Keratinocyte (primary cell): ENCODE results near the gene TMEM123. TPM values are rescaled to one million over a fixed set of nuclear protein-coding genes. Genes with fewer than 3 reads are reported as not detected.

ENCODE experiments used
- DNase-seq: peaks from one replicate; pipeline ENCODE4 v3.0.0-alpha.2; 2011; ENCODE audit warnings: low read depth, missing footprints, low spot score
- FAIRE-seq: peaks from 2 replicates; lab custom pipeline; 2011; peaks lifted over from hg19 to GRCh38; lab: Jason Lieb, UNC
- H2AFZ ChIP-seq: 2 replicates; pipeline ENCODE4 v1.6.0; 2012; ENCODE audit warnings: low read length, control low read depth, inconsistent platforms; ENCODE audit not compliant: control insufficient read depth
- H3K27ac ChIP-seq: 2 replicates; pipeline ENCODE4 v1.5.1; 2011; ENCODE audit warnings: low read length; ENCODE audit not compliant: control insufficient read depth, insufficient read depth
- H3K27me3 ChIP-seq: 3 replicates; pipeline ENCODE4 v1.6.0; 2011; ENCODE audit warnings: low read length; ENCODE audit not compliant: control insufficient read depth, insufficient read depth; ENCODE audit errors: extremely low read depth
- H3K36me3 ChIP-seq, 2 experiments: 2 replicates in 1 of 2; 3 replicates in 1 of 2; pipeline ENCODE4 v1.5.1; 2011; ENCODE audit warnings: low read length in 2 of 2, mild to moderate bottlenecking in 1 of 2; ENCODE audit not compliant: control insufficient read depth in 2 of 2, insufficient read depth in 2 of 2; ENCODE audit errors: extremely low read depth in 1 of 2
- H3K4me1 ChIP-seq: 3 replicates; pipeline ENCODE4 v1.5.1; 2011; ENCODE audit warnings: low read length; ENCODE audit not compliant: control insufficient read depth, insufficient read depth; ENCODE audit errors: extremely low read depth
- H3K4me2 ChIP-seq: 3 replicates; pipeline ENCODE4 v1.6.0; 2011; ENCODE audit warnings: low read depth, low read length; ENCODE audit not compliant: control insufficient read depth, insufficient read depth; ENCODE audit errors: extremely low read depth
- H3K4me3 ChIP-seq, 3 experiments: fragments of 200-600 bp in 1 of 3; sonication (generic) in 1 of 3; 2 replicates in 2 of 3; 3 replicates in 1 of 3; pipeline ENCODE4 v1.5.1; 2011 to 2016; ENCODE audit warnings: low read length in 3 of 3, mild to moderate bottlenecking in 3 of 3, control low read depth in 2 of 3, inconsistent platforms in 1 of 3, low read depth in 1 of 3, mixed read lengths in 1 of 3, mixed run types in 1 of 3, moderate library complexity in 1 of 3; ENCODE audit not compliant: control insufficient read depth in 2 of 3, insufficient read depth in 2 of 3; ENCODE audit errors: extremely low read depth in 1 of 3
- H3K79me2 ChIP-seq: 2 replicates; pipeline ENCODE4 v1.6.0; 2012; ENCODE audit warnings: low read length; ENCODE audit not compliant: control insufficient read depth, insufficient read depth
- H3K9ac ChIP-seq: 3 replicates; pipeline ENCODE4 v1.6.0; 2011; ENCODE audit warnings: low read length; ENCODE audit not compliant: control insufficient read depth, insufficient read depth; ENCODE audit errors: extremely low read depth
- H3K9me1 ChIP-seq: 3 replicates; pipeline ENCODE4 v1.6.0; 2011; ENCODE audit warnings: low read length; ENCODE audit not compliant: control insufficient read depth, insufficient read depth; ENCODE audit errors: extremely low read depth
- H3K9me3 ChIP-seq: 2 replicates; pipeline ENCODE4 v1.5.1; 2012; ENCODE audit warnings: low read depth, low read length; ENCODE audit not compliant: control insufficient read depth
- H4K20me1 ChIP-seq: 3 replicates; pipeline ENCODE4 v1.6.0; 2011; ENCODE audit warnings: low read length; ENCODE audit not compliant: control insufficient read depth, insufficient read depth; ENCODE audit errors: extremely low read depth
- CTCF ChIP-seq, 3 experiments: IDR thresholded peaks in 1 of 3; conservative IDR thresholded peaks in 1 of 3; optimal IDR thresholded peaks in 1 of 3; 2 replicates in 2 of 3; 3 replicates in 1 of 3; pipeline versions ENCODE3 to v1.5.1; 2011; ENCODE audit warnings: low read length in 3 of 3, mild to moderate bottlenecking in 3 of 3, moderate library complexity in 2 of 3, control low read depth in 1 of 3, inconsistent platforms in 1 of 3; ENCODE audit not compliant: insufficient read depth in 2 of 3; ENCODE audit errors: extremely low read depth in 1 of 3
- EZH2 ChIP-seq: IDR thresholded peaks from one replicate; pipeline ENCODE4 v1.6.1; 2012; ENCODE audit warnings: inconsistent platforms, mild to moderate bottlenecking, low read length, moderate library complexity
- dilution Hi-C: fragments of 300-500 bp; cut with MboI; formaldehyde crosslinking; loops from one replicate; pipeline ENCODE4 v1.7.0; 2020; ENCODE audit warnings: low sequenced_read_pairs; ENCODE audit not compliant: extremely low pct_ligation_motif_present
- polyA plus RNA-seq, 5 experiments: library from polyadenylated mRNA; depleted of rRNA in 3 of 5; stranded (reverse) in 3 of 5; stranded (forward) in 1 of 5; unstranded in 1 of 5; fragments of >200 nt; gene quantifications; 1 replicate in 1 of 5; 2 replicates in 3 of 5; 3 replicates in 1 of 5; pipeline versions ENCODE4 v1.2.1 to v1.2.3, GENCODE V29; 2011 to 2012; ENCODE audit warnings: missing spikeins in 2 of 5, low read depth in 1 of 5, low replicate concordance in 1 of 5

Gene TMEM123
- polyA plus RNA-seq, 1 donor (not counting 4 experiments of a cell fraction or from before 2014, with no cell fraction given), result 408 TPM

- no peak for TF ChIP-seq CTCF (optimal IDR thresholded peaks at IDR 0.05 in 1 of 3, IDR thresholded peaks at IDR 0.05 in 1 of 3, conservative IDR thresholded peaks at IDR 0.05 in 1 of 3; ENCODE audit: extremely low read depth in 1 of 3, insufficient read depth in 2 of 3, low read length in 3 of 3)
- no peak for TF ChIP-seq EZH2
- dilution Hi-C loops, result no loop called here
- no peaks in the 10 kb centered on the region for H3K4me1 ChIP-seq
- H4K20me1 ChIP-seq, result peaks cover 3% of the 10 kb centered on the region
- H3K4me2 ChIP-seq, result no peak overlapping the region
- no peak overlapping the region for H3K4me3 ChIP-seq
- FAIRE-seq, result no peak
- no peak overlapping the region for H3K9ac ChIP-seq
- H3K9me3 ChIP-seq, result no peaks in the 10 kb centered on the region
- no peaks in the 10 kb centered on the region for H3K9me1 ChIP-seq
- H3K36me3 ChIP-seq, result peaks cover 18 to 41% of the 10 kb centered on the region in 2 experiments
- no peak overlapping the region for H2AFZ ChIP-seq
- H3K79me2 ChIP-seq, result peaks cover 14% of the 10 kb centered on the region
- no peaks in the 10 kb centered on the region for H3K27me3 ChIP-seq
- no peak for DNase-seq
- no peak overlapping the region for H3K27ac ChIP-seq
Measured at GRCh38 chr11:102395720-102396393, 56.7 kb downstream of the TMEM123 start.

- Histone ChIP-seq H3K27me3 (no peaks in the 10 kb centered on the region), H3K36me3 (peaks cover 15 to 41% of the 10 kb centered on the region in 2 experiments), H4K20me1 (peaks cover 3% of the 10 kb centered on the region), H3K9me1 (no peaks in the 10 kb centered on the region), H3K27ac (no peak overlapping the region), H3K4me1 (no peaks in the 10 kb centered on the region), H3K4me2 (no peak overlapping the region), H3K9me3 (no peaks in the 10 kb centered on the region), H3K9ac (no peak overlapping the region), H2AFZ (no peak overlapping the region), H3K4me3 (no peak overlapping the region), H3K79me2 (peaks cover 14% of the 10 kb centered on the region)
- no peak for FAIRE-seq
- dilution Hi-C loops, result no loop called here
- DNase-seq, result no peak
- no peak for TF ChIP-seq EZH2
- no peak for TF ChIP-seq CTCF (optimal IDR thresholded peaks at IDR 0.05 in 1 of 3, IDR thresholded peaks at IDR 0.05 in 1 of 3, conservative IDR thresholded peaks at IDR 0.05 in 1 of 3; ENCODE audit: extremely low read depth in 1 of 3, insufficient read depth in 2 of 3, low read length in 3 of 3)
Measured at GRCh38 chr11:102393272-102393730, 59.3 kb downstream of the TMEM123 start.
